SK-N-SH (cell line): Measurements from ENCODE around the gene LCN1. TPM values are rescaled to one million over a fixed set of nuclear protein-coding genes. Genes with fewer than 3 reads are reported as not detected.
A peak's percentile ranks its signal among the peaks of the same experiment; 100 is the strongest.

Source experiments
- CTCF ChIA-PET: fragments of 300-600, 350-600 bp; formaldehyde crosslinking; extraction: SDS; loops from one replicate; lab custom pipeline; 2021; lab: Yijun Ruan, JAX
- POLR2A ChIA-PET: fragments of 350-600 bp; sonication (Branson Sonifier 250); formaldehyde crosslinking; extraction: SDS; loops from one replicate; lab custom pipeline; 2020; ENCODE audit warnings: antibody characterized with exemption, inconsistent platforms; lab: Yijun Ruan, JAX
- DNase-seq: peaks from one replicate; pipeline ENCODE4 v3.0.0; 2012
- H2AFZ ChIP-seq: fragments of 200-600 bp; sonication (generic); 2 replicates; pipeline ENCODE4 v1.8.1; 2016; ENCODE audit warnings: antibody characterized with exemption, mild to moderate bottlenecking, low read depth
- H3F3A ChIP-seq: fragments of 200-600 bp; sonication (generic); replicated peaks from 2 replicates; pipeline ENCODE3; 2016; ENCODE audit warnings: antibody characterized with exemption, mild to moderate bottlenecking; ENCODE audit not compliant: insufficient read depth
- H3K27ac ChIP-seq, 2 experiments: fragments of 200-500 bp in 1 of 2; fragments of 200-600 bp in 1 of 2; sonication (Bioruptor generic) in 1 of 2; sonication (generic), shearing (Covaris generic) in 1 of 2; 2 replicates each; pipeline versions ENCODE4 v1.5.1 to v1.6.1; 2014 to 2016; ENCODE audit warnings: low read depth in 2 of 2, inconsistent platforms in 1 of 2, low read length in 1 of 2, mild to moderate bottlenecking in 1 of 2, mixed read lengths in 1 of 2
- H3K27me3 ChIP-seq: fragments of 200-600 bp; sonication (generic), shearing (Covaris generic); 2 replicates; pipeline ENCODE4 v1.6.1; 2016; ENCODE audit warnings: mixed run types; ENCODE audit not compliant: insufficient read depth
- H3K36me3 ChIP-seq, 2 experiments: fragments of 200-500 bp in 1 of 2; fragments of 200-600 bp in 1 of 2; sonication (Bioruptor generic) in 1 of 2; sonication (generic) in 1 of 2; replicated peaks in 1 of 2; 2 replicates each; pipeline versions ENCODE3 to v1.5.1; 2014 to 2016; ENCODE audit warnings: low read length in 1 of 2, mild to moderate bottlenecking in 1 of 2; ENCODE audit not compliant: insufficient read depth in 2 of 2, control insufficient read depth in 1 of 2
- H3K4me1 ChIP-seq, 2 experiments: fragments of 200-500 bp in 1 of 2; fragments of 200-600 bp in 1 of 2; sonication (Bioruptor generic) in 1 of 2; sonication (generic), shearing (Covaris generic) in 1 of 2; 2 replicates each; pipeline versions ENCODE4 v1.5.1 to v1.6.1; 2014 to 2016; ENCODE audit warnings: low read depth in 1 of 2, low read length in 1 of 2, mixed run types in 1 of 2; ENCODE audit not compliant: insufficient read depth in 2 of 2, control insufficient read depth in 1 of 2
- H3K4me2 ChIP-seq: fragments of 200-600 bp; sonication (generic), shearing (Covaris generic); 2 replicates; pipeline ENCODE4 v1.6.1; 2017; ENCODE audit warnings: mixed run types
- H3K4me3 ChIP-seq, 2 experiments: fragments of 200-500 bp in 1 of 2; fragments of 200-600 bp in 1 of 2; sonication (Bioruptor generic) in 1 of 2; sonication (generic), shearing (Covaris generic) in 1 of 2; 2 replicates each; pipeline versions ENCODE4 v1.5.1 to v1.8.1; 2014 to 2016; ENCODE audit warnings: low read depth in 2 of 2, inconsistent platforms in 1 of 2, low read length in 1 of 2, mild to moderate bottlenecking in 1 of 2, mixed read lengths in 1 of 2, moderate library complexity in 1 of 2
- H3K79me2 ChIP-seq: fragments of 200-600 bp; sonication (generic); 2 replicates; pipeline ENCODE4 v1.8.1; 2017; ENCODE audit warnings: mild to moderate bottlenecking; ENCODE audit not compliant: insufficient read depth
- H3K9ac ChIP-seq: fragments of 200-600 bp; sonication (generic); 2 replicates; pipeline ENCODE4 v1.6.1; 2017; ENCODE audit warnings: mixed run types
- H3K9me2 ChIP-seq: fragments of 200-600 bp; sonication (generic); 2 replicates; pipeline ENCODE4 v1.6.1; 2017; ENCODE audit warnings: mixed run types
- H3K9me3 ChIP-seq: fragments of 200-600 bp; sonication (generic); 2 replicates; pipeline ENCODE4 v1.6.1; 2017; ENCODE audit warnings: mixed run types, mild to moderate bottlenecking, moderate library complexity
- H4K20me1 ChIP-seq: fragments of 200-600 bp; sonication (generic); 2 replicates; pipeline ENCODE4 v1.6.1; 2017; ENCODE audit warnings: mild to moderate bottlenecking, mixed run types; ENCODE audit not compliant: insufficient read depth
- CHD2 ChIP-seq: fragments of 150-350 bp; IDR thresholded peaks from 2 replicates; pipeline ENCODE4 v1.6.1; 2018; ENCODE audit warnings: low read length; ENCODE audit not compliant: partially characterized antibody
- ELF1 ChIP-seq: IDR thresholded peaks from 2 replicates; pipeline ENCODE4 v1.4.0; 2012
- EP300 ChIP-seq, 2 experiments: IDR thresholded peaks; 2 replicates each; pipeline versions ENCODE4 v1.4.0 to v1.6.1; 2012; ENCODE audit warnings: borderline replicate concordance in 1 of 2, low read depth in 1 of 2, low read length in 1 of 2
- FOSL2 ChIP-seq: IDR thresholded peaks from 2 replicates; pipeline ENCODE4 v1.4.0; 2012; ENCODE audit warnings: low read depth, mild to moderate bottlenecking, moderate library complexity, borderline replicate concordance
- FOXJ3 ChIP-seq: sonication (generic); formaldehyde crosslinking; IDR thresholded peaks from 2 replicates; pipeline ENCODE4 v1.5.1; 2020; ENCODE audit warnings: mild to moderate bottlenecking, missing genetic modification reagents
- FOXM1 ChIP-seq: IDR thresholded peaks from 2 replicates; pipeline ENCODE4 v1.4.0; 2012; ENCODE audit warnings: low read depth, mild to moderate bottlenecking
- GABPA ChIP-seq: IDR thresholded peaks from 2 replicates; pipeline ENCODE4 v1.4.0; 2012; ENCODE audit warnings: low read depth, mild to moderate bottlenecking
- MEF2A ChIP-seq: IDR thresholded peaks from 2 replicates; pipeline ENCODE4 v1.4.0; 2012; ENCODE audit warnings: low read depth, borderline replicate concordance
- NRF1 ChIP-seq: IDR thresholded peaks from 2 replicates; pipeline ENCODE4 v1.6.1; 2012; ENCODE audit warnings: low read depth, mild to moderate bottlenecking, low read length
- POLR2AphosphoS5 ChIP-seq: IDR thresholded peaks from 2 replicates; pipeline ENCODE4 v1.6.1; 2012; ENCODE audit warnings: low read depth, low read length
- RAD21 ChIP-seq: IDR thresholded peaks from 2 replicates; pipeline ENCODE4 v1.6.1; 2012; ENCODE audit warnings: mild to moderate bottlenecking, low read length
- RFX5 ChIP-seq: IDR thresholded peaks from 2 replicates; pipeline ENCODE4 v1.6.1; 2012; ENCODE audit warnings: mild to moderate bottlenecking, improper control_type of control experiment, low read length
- RXRA ChIP-seq: IDR thresholded peaks from 2 replicates; pipeline ENCODE4 v1.4.0; 2012; ENCODE audit warnings: low read depth, mild to moderate bottlenecking, borderline replicate concordance
- SIN3A ChIP-seq: IDR thresholded peaks from 2 replicates; pipeline ENCODE4 v1.6.1; 2012; ENCODE audit warnings: low read depth, mild to moderate bottlenecking, low read length, moderate library complexity, borderline replicate concordance
- SMC3 ChIP-seq: IDR thresholded peaks from 2 replicates; pipeline ENCODE4 v1.6.1; 2012; ENCODE audit warnings: low read depth, low read length, improper control_type of control experiment
- TAF1 ChIP-seq: IDR thresholded peaks from 2 replicates; pipeline ENCODE4 v1.6.1; 2012; ENCODE audit warnings: low read depth, mild to moderate bottlenecking, low read length, moderate library complexity, borderline replicate concordance
- ZBTB33 ChIP-seq: IDR thresholded peaks from 2 replicates; pipeline ENCODE4 v1.4.0; 2012; ENCODE audit warnings: low read depth, borderline replicate concordance
- WGBS: methylation state at CpG from one replicate; pipeline ENCODE4 v1.1.6; 2017; ENCODE audit warnings: low lambda C conversion rate; 5-methylcytosine and 5-hydroxymethylcytosine counted together
- polyA plus RNA-seq, 3 experiments: library from polyadenylated mRNA; depleted of rRNA; stranded (reverse); fragments of >200 nt; gene quantifications; 2 replicates each; pipeline ENCODE4 v1.2.3, GENCODE V29; 2012
- TF ChIP-seq, protein P1 (sequence below): fragments of 200-600 bp; sonication (generic); IDR thresholded peaks from 2 replicates; pipeline ENCODE4 v1.6.1; 2017; ENCODE audit warnings: antibody characterized with exemption, mild to moderate bottlenecking, moderate library complexity
- TF ChIP-seq, protein P2 (sequence below): IDR thresholded peaks from 2 replicates; pipeline ENCODE4; 2012
- TF ChIP-seq, protein P3 (sequence below): IDR thresholded peaks from 2 replicates; pipeline ENCODE4 v1.4.0; 2012; ENCODE audit warnings: low read depth
- TF ChIP-seq, protein P4 (sequence below): IDR thresholded peaks from 2 replicates; pipeline ENCODE4 v1.4.0; 2012; ENCODE audit warnings: low read depth, borderline replicate concordance

LCN1 gene
- polyA plus RNA-seq, 1 of the 3 experiments (the other 2 are of a cell fraction) = not detected

DNA sequence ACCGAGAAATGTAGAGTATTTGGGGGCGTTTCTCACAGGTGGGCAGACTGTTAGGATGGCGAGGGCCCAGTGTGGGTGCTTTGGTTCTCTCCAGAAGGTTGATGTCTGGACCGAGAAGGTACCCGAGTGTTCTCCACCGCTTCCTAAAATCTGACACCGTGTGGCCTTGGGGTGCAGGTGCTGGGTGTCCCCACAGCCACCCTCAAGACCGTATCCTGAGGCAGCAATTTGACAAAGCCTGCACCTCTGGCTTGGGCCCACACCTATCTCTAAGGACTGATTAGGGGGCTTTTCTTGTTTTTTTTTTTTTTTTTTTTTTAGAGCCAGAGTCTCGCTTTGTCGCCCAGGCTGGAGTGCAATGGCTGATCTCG is 40.3 kb upstream of the LCN1 start:
- peak overlapping the region; percentile 68; the same call in 1 of the 2 replicates for H2AFZ ChIP-seq
- H3K27me3 ChIP-seq = no peaks in the 10 kb centered on the region
- ChIA-PET POLR2A (interaction anchor here (1.2 to 1.3 kb wide), 2 partner anchors 18 to 24 kb away, joined by 8 to 9 read pairs; a partner anchor contains a TSS), CTCF (interaction anchor here (0.8 to 3.6 kb wide), 2 partner anchors 18 to 42 kb away, joined by 3 to 23 read pairs; partner anchors contain the start of gene MRPS2)
- H3K27ac ChIP-seq = peak overlapping the region in 1 of 2 experiments; percentile 74; a peak in 1 of 4 replicates
- H4K20me1 ChIP-seq = peaks cover 7% of the 10 kb centered on the region; the same call in 1 of the 2 replicates
- peaks cover 5% of the 10 kb centered on the region for H3F3A ChIP-seq
- 62% methylated on average over 11 of the region's 11 CpGs for WGBS
- DNase-seq = no peak
- no peaks in the 10 kb centered on the region for H3K9me3 ChIP-seq
- peak overlapping the region; percentile 97 for H3K4me2 ChIP-seq
- peak overlapping the region; percentile 88 to 90 for H3K4me3 ChIP-seq
- H3K79me2 ChIP-seq = peaks cover 35% of the 10 kb centered on the region
- H3K9ac ChIP-seq = peak overlapping the region; percentile 78
- TF ChIP-seq SIN3A = no peak
- no peak for TF ChIP-seq ELF1
- TF ChIP-seq, protein P1, sequence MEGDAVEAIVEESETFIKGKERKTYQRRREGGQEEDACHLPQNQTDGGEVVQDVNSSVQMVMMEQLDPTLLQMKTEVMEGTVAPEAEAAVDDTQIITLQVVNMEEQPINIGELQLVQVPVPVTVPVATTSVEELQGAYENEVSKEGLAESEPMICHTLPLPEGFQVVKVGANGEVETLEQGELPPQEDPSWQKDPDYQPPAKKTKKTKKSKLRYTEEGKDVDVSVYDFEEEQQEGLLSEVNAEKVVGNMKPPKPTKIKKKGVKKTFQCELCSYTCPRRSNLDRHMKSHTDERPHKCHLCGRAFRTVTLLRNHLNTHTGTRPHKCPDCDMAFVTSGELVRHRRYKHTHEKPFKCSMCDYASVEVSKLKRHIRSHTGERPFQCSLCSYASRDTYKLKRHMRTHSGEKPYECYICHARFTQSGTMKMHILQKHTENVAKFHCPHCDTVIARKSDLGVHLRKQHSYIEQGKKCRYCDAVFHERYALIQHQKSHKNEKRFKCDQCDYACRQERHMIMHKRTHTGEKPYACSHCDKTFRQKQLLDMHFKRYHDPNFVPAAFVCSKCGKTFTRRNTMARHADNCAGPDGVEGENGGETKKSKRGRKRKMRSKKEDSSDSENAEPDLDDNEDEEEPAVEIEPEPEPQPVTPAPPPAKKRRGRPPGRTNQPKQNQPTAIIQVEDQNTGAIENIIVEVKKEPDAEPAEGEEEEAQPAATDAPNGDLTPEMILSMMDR = no peak
- no peak for TF ChIP-seq GABPA
- TF ChIP-seq, protein P2, sequence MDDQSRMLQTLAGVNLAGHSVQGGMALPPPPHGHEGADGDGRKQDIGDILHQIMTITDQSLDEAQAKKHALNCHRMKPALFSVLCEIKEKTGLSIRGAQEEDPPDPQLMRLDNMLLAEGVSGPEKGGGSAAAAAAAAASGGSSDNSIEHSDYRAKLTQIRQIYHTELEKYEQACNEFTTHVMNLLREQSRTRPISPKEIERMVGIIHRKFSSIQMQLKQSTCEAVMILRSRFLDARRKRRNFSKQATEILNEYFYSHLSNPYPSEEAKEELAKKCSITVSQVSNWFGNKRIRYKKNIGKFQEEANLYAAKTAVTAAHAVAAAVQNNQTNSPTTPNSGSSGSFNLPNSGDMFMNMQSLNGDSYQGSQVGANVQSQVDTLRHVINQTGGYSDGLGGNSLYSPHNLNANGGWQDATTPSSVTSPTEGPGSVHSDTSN = no peak
- no peak for TF ChIP-seq FOXJ3 (CRISPR knock-in tag)
- no peak for TF ChIP-seq EP300 (IDR thresholded peaks at IDR 0.05; ENCODE audit: borderline replicate concordance in 1 of 2, low read depth in 1 of 2, low read length in 1 of 2)
- no peak for TF ChIP-seq RFX5
- TF ChIP-seq CHD2 = no peak
- no peak for TF ChIP-seq NRF1
- no peaks in the 10 kb centered on the region for H3K9me2 ChIP-seq
- H3K36me3 ChIP-seq = peaks cover 7 to 31% of the 10 kb centered on the region in 2 experiments
- H3K4me1 ChIP-seq = peaks cover 6 to 13% of the 10 kb centered on the region in 2 experiments; a peak in 2 of 4 replicates

- peaks cover 7 to 43% of the 10 kb centered on the region in 2 experiments for H3K36me3 ChIP-seq
- no peak for DNase-seq
- H3K27me3 ChIP-seq = no peaks in the 10 kb centered on the region
- no peaks in the 10 kb centered on the region for H3K9me3 ChIP-seq
- H2AFZ ChIP-seq = no peak overlapping the region
- H4K20me1 ChIP-seq = peaks cover 7% of the 10 kb centered on the region; the same call in 1 of the 2 replicates
- WGBS = 89% methylated on average over 8 of the region's 8 CpGs
- H3K79me2 ChIP-seq = peaks cover 33% of the 10 kb centered on the region
- ChIA-PET CTCF (interaction anchor here (0.6 to 3.6 kb wide), 5 partner anchors 17 to 407 kb away, joined by 3 to 23 read pairs (median 3); partner anchors contain the start of gene MRPS2), POLR2A (no interaction called here)
- peaks cover 6 to 13% of the 10 kb centered on the region in 2 experiments; a peak in 2 of 4 replicates for H3K4me1 ChIP-seq
- no peak overlapping the region for H3K27ac ChIP-seq
- peaks cover 5% of the 10 kb centered on the region for H3F3A ChIP-seq
- no peak overlapping the region for H3K4me2 ChIP-seq
- H3K9ac ChIP-seq = no peak overlapping the region
- H3K4me3 ChIP-seq = no peak overlapping the region
- H3K9me2 ChIP-seq = no peaks in the 10 kb centered on the region
- TF ChIP-seq EP300 (IDR thresholded peaks at IDR 0.05; ENCODE audit: borderline replicate concordance in 1 of 2, low read depth in 1 of 2, low read length in 1 of 2) (no peak), RFX5 (no peak), RAD21 (no peak), CHD2 (no peak), NRF1 (no peak), RXRA (no peak), FOXM1 (no peak), SMC3 (no peak), ELF1 (no peak), FOSL2 (no peak), ZBTB33 (no peak), MEF2A (no peak), POLR2AphosphoS5 (no peak), TAF1 (no peak)
- TF ChIP-seq, protein P3, sequence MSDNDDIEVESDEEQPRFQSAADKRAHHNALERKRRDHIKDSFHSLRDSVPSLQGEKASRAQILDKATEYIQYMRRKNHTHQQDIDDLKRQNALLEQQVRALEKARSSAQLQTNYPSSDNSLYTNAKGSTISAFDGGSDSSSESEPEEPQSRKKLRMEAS = no peak
- TF ChIP-seq, protein P4, sequence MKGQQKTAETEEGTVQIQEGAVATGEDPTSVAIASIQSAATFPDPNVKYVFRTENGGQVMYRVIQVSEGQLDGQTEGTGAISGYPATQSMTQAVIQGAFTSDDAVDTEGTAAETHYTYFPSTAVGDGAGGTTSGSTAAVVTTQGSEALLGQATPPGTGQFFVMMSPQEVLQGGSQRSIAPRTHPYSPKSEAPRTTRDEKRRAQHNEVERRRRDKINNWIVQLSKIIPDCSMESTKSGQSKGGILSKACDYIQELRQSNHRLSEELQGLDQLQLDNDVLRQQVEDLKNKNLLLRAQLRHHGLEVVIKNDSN = no peak
These were observed 39.1 kb upstream of the LCN1 start for GRCh38 chr9:135482015-135482754.
